Measurements from ENCODE around the gene ZNF143.
A peak's percentile ranks its signal among the peaks of the same experiment; 100 is the strongest.
"Not testable (repeated sequence)": the region's sequence is repeated elsewhere in the genome, so short reads cannot be mapped to it uniquely, and the experiment has no call there.

ZNF143 gene

DNA sequence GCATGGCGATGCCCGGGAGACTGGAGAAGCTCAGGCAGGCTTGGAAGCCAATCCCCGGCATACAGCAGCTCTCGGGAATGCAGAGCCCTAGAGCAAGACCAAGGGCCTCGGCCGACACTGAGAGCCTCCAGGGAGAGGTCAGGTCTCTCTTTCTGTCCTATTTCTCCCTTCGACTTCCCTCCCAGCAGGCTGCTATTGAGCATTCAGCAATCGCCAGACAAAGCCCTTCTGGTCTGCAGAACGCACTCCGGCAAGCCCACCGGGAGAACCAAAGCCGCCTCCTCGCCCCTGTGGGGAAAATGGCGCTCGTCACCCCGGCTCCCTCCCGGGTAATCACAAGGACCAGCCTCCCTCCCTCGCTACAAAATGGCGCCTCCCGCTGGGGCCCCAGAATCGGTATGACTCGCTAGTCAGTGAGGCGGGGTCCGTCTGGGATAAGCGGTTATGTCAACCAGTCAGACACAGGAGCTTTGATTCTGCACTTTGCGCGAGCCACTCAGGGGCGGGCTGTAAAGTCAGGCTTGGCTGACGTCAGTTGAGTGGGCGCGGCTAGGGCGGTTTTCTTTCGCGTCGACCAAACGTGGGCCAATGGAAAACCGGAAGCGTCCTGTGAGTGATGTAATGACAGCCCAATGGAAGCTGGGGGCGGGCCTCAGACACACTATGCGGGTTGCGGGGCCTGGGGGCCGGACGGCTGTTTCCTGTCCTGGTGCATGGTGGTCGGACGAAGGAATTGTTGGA is at the start of gene ZNF143:
TSS of gene ZNF143 (plus strand) at position 691 of the 741 bp plus-strand sequence. CDS start 10,297 bp downstream, outside the sequence.
- DNase-seq, result peak; percentile 99

DNA sequence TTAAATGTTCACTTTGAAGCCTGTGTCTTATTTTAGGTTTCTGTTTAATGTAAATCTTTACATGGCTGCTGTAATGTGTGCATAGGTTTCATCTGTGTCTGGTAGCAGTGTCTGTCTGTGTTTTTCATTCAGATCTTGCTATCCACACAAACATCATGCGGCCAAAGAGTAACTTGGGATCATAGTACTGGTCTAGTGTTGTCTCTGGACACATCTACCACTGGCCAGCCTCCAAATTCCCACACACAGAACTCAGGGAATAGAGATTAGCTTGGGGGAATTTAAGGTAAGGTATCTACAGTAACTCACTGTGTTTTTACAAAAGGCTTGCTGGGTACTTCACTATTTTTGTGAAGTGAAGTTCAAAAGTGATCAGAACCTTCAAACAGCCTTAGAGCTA is 32.1 kb upstream of the ZNF143 start:
- no peak for DNase-seq

DNA sequence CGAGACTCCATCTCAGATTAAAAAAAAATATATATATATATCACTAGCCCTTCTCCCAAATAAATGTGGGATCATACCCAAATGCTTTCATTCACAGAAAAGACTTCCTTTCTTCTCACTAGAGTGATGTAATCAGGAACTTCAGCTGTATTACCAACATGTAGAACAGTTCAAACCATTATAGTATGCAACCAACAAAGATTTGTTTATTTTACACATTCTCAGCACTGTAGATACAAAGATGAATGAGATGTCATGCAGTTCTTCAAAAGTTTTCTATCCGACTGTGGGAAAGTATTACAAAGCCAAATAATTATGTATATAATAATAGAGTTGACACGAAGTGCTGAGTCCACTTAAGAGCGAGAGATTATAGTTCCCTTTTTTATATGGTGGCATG is 22.2 kb upstream of the ZNF143 start:
- no peak for DNase-seq

DNA sequence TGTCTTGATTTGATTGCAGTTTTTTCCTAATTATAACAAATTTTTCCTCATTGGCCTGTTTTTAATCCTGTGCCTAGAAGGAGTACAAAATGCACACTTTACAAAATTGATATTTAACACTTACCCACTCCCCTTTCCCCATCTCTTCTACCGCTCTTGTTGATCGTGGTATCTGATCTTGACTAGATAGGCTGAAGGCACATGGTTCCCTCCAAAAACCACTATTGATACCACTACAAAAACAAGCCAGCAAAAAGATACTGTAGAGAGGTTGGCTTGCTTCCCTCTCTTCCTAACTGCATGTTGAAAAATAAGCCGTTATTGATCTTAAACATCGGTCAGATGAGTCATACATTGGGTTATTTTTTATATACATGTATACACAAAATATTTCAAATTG is 14.6 kb upstream of the ZNF143 start:
- DNase-seq, result no peak

DNA sequence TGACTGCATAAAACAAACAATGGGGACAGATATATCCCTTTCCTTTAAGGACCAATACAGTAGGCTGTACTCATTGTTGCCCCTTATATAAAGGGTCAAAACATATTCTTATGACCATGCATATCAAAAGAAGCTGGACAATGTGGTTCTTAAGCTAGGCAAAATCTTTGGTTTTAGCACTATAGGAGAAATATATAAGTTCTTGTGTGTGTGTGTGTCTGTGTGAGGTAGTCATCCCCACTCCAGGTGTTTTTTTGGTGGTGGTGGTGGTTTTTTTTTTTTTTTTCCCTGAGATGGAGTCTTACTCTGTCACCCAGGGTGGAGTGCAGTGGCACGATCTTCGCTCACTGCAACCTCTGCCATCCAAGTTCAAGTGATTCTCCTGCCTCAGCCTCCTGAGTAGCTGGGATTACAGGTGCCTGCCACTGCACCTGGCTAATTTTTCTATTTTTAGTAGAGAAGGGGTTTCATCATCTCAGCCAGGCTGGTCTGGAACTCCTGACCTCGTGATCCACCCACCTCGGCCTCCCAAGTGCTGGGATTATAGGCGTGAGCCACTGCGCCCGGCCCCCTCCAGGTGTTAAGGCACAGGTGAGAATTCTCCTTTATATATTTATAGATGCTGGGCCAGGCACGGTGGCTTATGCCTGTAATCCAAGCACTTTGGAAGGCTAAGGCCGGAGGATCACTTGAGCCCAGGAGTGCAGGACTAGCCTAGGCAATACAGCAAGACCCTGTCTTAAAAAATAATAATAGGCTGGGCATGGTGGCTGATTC is 12.0 kb upstream of the ZNF143 start:
- DNase-seq, result no peak

DNA sequence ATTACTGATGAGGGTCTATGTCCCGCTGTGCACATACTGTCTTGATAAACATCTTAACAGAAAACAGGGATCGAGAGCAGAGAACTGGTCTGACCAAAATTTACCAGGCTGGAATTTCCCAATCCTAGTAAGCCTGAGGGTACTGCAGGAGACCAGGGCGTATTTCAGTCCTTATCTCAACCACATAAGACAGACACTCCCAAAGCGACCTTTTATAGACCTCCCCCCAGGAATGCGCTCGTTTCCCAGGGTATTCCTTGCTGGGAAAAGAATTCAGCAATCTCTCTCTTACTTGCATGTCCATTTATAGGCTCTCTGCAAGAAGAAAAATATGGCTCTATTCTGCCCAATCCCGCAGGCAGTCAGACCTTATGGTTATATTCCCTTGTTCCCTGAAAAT is 8.8 kb upstream of the ZNF143 start:
- not testable (repeated sequence) for DNase-seq

DNA sequence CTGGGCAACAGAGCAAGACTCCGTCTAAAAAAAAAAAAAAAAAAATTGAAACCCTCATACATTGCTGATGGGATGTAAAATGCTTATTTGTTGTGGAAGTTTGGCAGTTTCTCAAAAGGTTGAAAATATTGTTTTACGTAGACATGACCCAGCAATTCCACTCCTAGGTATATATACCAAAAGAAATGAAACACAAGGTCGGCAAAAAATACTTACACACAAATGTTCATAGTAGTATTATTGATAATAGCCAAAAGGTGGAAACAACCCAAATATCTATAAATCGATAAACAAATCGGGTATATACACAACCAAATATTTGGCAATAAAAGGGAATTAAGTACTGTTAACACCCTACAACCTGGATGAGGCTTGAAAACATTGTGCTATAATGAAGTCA is 5.1 kb upstream of the ZNF143 start:
- DNase-seq, result no peak

DNA sequence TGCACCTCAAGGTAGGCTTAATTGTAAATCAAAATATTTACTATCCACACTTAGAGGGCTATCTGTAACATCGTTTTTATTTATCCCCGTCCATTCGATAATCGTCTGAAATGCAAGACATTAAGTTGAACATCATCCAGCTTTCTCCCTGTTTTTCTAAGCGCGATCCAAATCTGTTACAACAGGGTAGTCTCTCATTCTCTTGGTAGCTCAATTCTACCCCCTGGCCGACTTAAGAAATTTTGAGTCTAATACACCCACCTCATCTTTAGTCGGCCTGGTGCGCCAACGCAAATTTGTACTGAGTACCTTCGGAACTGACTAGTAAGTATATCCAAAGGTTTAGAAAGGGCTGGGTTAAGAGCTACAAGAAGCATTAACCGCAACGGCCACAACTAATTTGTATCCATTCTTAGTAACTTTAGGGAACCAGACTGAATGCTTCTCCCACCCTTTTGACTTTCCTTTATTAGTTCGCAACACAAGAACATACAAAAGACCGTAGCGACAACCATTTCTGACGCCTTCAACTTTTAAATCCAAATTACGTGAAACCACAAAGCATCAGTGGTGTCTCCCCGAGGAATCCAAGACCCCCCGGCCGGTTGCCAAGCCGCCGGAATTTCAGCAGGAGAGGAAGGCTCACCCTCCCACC is 1.0 kb upstream of the ZNF143 start:
- peak; percentile 4 for DNase-seq

DNA sequence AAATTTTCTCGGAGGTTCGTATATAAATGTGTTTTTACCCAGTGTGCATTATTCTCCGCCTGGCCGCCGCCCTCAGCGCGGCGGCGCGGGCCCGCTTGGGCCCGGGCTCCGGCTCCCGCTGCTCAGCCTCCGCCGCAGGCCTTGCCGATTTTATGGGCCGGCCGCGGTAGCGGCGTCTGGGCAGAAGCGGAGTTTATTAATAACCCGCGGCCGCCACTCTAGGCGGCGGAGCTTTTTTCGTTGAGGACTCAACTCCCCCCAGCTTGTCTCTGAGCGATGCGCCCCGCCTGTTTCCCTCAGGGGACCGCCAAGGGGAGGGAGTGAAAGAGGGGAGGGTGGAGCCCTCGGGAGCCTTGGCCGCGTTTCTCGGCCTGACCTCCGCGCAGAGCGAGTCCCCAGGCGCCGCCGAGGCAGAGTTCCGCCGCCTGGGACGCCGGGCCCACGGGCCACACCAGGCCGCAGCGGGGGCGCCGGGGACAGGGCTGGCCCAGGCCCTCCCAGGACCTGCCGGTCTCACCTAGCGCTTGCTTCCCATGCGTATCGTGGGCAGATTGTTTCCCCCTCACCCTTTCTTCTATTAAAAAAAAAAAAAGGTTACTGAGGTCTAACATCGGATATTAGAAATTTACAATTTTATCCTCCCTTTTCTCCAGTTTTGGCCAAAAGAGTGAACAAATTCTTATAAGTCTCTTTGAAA is 399 bp downstream of the ZNF143 start:
- DNase-seq, result peak; percentile 88

DNA sequence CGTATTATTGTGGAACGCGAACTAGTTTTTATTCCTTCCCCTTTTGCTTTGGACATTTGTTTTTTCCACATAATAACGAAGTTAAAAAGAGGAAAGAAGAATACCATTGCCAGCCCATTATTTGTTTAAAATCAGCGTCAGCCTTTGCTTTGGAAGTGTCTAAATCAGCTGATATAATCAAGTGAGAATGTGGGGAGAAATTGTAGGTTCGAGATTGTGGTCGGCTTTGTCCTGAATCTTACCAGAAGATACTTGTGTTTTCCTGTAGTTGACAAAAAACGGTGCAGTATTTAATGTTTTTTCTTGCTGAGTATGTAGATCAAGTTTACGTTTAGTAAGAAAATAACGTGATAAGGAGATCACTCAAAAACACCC is 935 bp downstream of the ZNF143 start:
- DNase-seq, result no peak

DNA sequence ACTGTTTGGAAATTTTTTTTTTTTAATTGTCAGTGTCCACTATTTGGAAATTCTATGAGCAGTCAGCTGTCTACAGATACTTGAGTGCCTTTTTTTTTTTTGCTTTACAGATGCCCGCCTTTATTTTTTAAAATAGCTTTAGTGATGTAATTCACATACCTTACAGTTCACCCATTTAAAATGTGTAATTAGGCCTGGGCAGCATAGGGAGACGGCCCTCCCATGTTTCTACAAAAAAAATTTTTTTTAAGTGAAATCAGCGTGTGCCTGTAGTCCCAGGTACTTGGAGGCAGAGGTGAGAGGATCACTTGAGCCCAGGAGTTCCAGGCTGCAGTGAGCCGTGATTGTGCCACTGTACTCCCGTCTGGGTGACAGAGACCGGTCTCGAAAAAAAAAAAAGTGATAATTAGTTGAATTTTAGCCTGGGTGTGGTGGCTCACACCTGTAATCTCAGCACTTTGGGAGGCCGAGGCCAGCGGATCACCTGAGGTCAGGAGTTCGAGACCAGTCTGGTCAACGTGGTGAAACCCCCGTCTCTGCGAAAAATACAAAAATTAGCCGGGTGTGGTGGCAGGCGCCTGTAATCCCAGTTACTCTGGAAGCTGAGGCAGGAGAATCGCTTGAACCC is 1.5 kb downstream of the ZNF143 start:
- no peak for DNase-seq

DNA sequence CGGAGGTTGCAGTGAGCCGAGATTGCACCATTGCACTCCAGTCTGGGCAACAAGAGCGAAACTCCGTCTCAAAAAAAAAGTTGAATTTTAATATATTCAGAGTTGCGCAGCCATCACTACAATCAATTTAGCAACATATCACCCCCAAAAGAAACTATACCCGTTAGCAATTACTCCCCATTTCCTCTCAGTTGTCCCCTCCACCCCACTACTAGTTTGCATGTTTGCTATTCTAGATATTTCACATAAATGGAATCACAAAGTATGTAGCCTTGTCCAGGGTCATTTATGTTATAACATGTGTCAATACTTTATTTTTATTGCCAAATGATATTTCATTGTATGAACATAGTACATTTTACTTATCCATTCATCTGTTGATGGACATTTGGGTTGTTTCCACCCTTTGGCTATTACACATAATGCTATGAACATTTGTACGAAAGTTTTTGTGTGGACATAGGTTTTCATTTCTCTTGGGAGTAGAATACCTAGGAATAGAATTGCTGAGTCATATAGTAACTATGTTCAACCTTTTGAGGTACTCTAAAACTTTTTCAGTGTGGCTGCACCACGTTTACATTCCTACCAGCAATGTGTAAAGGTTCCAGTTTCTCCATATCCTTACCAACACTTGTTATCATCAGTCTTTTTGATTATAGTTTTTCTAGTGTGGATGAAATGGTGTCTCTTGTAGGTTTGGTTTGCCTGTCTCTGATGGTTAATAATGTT is 2.2 kb downstream of the ZNF143 start:
- DNase-seq, result no peak

DNA sequence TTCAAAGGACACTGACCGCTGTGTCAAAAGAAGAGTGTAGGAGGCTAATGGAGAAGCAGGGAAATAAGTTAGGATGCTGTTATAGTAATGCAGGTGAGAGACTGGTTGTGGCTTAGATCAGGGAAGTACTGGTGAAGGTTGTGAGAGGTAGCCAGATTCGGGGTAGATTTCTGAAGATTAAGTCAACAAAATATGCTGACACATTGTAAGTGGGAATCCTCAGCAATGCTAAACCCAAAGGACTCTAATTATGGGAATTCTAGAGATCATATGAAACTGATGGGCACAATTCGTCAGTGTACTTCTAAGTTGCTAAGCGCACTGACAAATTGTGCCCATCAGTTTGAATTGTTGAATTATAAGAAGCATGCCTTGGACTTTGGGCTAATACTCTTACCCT is 10.0 kb downstream of the ZNF143 start:
- no peak for DNase-seq

DNA sequence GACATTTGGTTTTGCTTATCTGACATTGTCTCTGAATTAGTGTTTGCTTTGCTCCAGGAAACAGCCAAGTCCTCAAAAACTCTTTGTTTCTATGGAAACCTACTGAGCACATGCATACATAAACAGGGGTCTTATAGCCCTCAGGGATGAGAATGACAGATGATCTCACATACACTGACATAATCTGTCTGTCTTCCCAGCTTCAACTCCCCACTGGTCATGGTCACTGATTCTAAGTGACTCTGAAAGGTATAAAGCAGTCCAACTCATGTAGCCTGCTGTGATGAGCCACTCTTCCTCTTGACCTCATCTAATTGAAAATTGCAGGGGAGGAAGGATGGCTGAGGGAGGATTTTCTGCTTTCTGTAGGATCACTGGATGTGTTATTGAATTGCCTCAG is 12.6 kb downstream of the ZNF143 start:
- no peak for DNase-seq

DNA sequence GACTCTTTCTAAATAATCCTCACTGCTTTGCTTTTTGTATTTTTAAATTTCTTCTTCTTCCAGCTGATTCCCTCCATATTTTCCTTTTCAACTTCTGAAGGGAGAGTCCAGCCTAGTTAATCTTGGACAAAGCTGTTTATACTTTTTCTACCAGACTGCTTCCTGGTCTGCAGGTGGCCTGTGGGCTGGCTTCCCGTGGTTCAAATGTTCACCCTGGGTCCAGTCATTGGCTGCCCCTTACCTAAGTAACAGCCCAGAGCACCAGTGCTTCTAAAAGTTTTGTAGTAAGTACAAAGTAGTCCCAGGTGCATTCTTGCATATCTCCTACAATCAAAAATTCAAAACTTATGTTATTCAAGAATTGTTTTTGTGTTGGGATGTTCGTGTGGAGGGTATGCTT is 19.1 kb downstream of the ZNF143 start:
- no peak for DNase-seq

DNA sequence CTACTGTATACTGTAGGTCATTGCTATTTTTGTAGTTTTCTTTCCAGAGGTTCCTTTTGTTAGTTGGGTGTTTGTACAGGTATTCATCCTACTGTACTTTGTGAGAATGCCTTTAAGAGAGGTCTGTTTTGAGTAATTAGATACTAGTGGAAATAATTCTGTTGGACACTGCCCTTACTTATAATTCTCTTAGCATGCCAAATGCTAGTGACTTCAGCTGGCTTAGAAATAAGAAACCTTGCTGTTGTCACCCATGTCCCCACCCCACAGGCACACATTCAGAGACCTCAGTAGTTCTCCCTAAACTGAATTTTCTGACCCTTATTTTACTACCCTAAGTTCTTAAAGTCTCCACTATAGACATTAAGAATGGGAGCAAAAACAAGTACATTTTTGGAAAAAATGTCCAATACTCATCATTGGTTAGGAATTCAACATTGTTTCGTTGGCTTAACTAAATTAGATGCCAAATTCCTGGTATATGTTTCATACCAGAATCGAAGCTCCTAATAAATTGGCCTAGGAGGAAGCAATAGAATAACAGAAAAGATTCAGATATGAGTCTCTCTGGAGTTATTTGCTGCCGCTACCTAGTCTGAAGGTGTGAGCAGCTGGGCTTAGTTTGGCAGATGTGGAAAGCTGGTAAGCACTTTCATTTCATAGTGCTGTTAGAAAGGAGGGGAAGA is 28.4 kb downstream of the ZNF143 start:
- no peak for DNase-seq

DNA sequence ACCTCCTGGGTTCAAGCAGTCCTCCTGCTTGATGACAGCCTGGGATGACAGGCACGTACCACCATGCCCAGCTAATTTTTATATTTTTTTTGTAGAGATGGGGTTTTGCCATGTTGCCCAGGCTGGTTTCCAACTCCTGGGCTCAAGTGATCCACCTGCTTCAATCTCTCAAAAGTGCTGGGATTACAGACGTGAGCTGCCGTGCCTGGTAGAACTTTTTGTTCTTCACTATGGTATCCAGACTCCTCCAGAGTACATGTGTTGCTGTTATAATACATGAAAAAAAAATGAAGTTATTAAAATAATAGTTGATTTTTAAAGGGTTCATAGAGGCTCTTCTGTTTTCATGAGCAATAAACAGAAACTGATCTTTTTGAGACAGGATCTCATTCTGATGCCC is 29.6 kb downstream of the ZNF143 start:
- DNase-seq, result no peak

DNA sequence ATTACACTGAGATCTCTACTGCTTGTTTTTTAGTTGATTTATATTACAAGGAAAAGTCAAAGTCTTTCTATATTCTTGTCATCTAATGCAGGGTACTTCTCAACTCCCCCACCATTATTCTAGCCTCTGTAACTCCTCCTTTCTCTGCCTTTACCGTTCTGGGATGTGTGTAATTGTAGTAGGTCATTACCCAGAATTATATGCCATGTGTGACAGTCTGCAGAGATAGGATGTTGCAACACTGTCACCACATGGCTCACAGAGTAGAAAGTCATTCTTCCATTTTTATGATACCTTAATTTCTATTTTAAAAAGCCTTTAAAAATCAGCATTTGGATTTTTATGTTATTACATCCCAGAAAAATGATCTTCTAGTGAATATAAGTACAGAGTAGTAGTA is 32.7 kb downstream of the ZNF143 start:
- DNase-seq, result no peak

DNA sequence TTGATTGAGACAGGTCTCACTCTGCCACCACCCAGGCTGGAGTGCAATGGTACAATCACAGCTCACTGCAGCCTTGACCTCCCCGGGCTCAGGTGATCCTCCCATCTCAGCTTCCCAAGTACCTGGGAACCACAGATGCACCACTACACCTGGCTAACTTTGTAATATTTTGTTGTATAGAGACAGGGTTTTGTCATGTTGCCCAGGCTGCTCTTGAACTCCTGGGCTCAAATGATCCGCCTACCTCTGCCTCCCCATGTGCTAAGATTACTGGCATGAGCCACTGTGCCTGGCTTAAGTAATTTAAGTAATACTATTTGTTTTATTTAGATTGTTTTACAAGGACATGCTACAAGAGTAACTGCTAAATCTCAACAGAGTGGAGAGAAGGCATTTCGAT is 33.5 kb downstream of the ZNF143 start:
- no peak for DNase-seq

DNA sequence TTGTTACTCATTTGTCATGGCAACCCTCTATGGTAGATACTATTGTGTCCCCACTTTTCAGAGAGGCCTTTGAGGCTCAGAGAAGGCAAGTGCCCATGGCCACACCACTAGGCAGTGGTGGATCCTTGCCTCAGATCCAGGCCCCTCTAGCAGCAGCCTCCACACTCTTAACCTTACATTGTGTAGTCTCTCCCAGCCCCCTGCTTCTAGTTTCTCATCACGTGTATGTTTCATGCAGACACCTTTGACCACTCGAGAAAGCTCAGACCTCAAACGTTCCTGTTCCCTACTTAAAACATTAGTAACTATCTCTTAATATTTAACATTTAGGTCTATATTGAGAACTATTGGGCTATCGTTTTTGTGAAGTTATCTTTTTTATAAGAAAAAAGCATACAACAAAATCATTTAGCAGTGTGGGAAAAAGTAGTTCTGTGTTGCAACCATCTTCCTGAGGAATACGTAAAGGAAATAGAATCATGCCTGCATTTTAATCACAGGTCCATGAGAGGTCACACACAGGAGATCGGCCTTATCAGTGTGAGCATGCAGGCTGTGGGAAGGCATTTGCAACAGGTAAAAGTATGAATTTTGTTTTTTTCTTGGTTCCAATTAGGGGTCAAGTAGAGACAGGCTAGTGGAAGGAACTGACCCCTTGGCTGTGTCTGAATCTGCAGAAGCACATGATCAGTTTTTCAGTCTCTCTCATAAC is 35.1 kb downstream of the ZNF143 start:
- no peak for DNase-seq

Data from NCI-H774 (cell line).